GM18526 (cell line): Measurements from ENCODE around the gene GAS2L2.

Experiments
- POLR2A ChIP-seq: IDR thresholded peaks from 3 replicates; pipeline ENCODE4 v1.6.1; 2011; ENCODE audit not compliant: insufficient read length; ENCODE audit errors: extremely low read depth

Gene GAS2L2

DNA sequence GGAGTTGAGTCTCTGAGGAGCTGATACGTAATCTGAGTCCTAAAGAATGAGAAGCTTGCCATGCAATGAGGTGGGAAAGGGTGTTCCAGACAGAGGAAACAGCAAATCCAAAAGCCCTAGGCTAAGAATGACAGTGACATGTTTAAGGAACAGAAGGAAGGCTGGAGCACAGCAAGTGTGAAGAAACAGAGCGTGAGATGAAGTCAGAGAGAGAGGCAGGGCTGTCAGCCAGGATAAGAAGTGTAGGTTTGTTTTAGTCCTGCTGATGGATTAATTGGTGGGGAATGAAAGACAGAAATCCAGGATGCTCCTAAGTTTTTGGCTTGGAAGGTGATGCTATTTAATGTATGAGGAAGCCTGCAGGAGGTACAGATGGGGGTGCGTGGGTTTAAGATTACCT lies 27.9 kb upstream of the GAS2L2 start:
- TF ChIP-seq POLR2A, result no peak

DNA sequence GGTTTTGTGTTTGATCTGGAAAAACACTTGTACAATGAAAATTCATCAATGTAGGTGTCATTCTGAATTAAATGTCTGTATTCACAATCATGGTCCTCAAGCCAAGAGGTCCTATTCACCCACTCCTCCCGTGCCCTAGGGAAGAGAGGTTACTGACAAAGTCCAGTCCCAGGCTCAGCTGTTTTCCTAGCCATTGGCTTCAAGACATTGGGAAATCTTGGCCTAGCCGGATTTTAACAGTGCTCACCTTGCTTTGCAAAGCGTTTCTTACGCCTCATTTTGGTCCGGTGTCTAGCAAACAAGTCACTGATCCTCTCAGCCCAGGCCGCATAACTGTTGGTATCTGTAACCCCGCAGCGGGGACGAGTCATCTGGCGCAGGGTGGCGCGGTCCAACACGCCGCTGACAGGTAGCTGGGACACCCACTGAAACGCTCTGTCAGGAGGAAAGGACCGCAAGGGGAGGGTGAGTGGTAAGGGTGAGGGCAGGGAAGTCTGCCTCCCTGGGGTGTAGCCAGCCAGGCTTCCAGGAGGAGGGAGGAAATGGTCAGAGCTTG lies 25.7 kb upstream of the GAS2L2 start:
- TF ChIP-seq POLR2A, result no peak

DNA sequence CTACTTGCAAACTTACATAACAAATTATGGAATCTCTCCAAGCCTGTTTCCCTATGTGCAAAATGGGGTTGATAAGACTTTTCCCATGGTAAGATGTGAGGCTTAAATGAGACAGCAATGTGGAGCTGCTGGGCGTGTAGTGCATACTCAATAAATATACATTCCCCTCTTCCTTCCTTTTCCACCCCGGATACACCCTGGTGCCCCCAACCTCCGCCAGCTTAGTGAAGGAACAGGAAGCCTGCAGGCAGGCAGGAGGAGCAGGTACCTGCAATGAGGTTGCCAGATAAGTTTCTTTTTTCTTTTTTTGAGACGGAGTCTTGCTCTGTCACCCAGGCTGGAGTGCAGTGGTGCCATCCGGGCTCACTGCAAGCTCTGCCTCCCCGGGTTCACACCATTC lies 22.5 kb upstream of the GAS2L2 start:
- TF ChIP-seq POLR2A, result no peak

DNA sequence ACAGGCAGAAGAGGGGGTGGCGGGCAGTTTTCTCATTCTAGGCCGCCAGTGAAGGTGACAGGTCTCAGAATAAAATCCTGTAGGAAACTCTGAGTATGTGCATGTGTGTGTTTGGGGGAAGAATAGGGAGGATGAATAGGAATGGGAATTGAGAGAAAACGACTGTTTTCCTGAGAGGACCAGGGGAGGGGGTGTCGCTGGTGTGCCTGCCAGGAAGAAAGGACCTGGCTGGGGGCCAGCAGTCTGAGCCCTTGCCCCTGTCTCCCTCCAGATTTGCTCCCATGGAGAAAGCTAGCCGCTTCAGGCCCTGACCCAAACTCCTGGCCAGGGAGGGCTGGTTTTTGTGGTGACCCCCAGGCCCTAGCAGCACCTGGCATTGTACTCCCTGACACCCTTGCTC lies 22.0 kb upstream of the GAS2L2 start:
- no peak for TF ChIP-seq POLR2A

DNA sequence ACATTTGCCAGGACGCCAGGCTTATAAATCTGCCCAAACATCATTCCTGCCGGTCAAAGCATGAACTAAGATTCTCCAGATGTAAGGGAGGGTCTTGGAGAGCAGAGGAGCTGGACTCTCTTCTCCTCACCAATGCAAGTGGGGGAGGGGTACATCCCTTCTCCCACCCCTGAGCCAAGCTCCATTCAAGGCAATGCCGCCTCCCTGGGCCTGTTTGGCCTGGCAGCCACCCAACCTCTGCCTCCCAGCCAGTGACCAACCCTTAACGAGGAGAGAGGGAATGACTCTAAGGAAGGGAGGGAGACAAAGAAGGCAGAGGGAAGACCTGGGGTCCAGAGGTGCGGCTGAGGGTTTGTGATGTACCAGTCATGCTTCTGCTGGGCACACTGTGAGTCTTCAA lies 21.5 kb upstream of the GAS2L2 start:
- TF ChIP-seq POLR2A, result no peak

DNA sequence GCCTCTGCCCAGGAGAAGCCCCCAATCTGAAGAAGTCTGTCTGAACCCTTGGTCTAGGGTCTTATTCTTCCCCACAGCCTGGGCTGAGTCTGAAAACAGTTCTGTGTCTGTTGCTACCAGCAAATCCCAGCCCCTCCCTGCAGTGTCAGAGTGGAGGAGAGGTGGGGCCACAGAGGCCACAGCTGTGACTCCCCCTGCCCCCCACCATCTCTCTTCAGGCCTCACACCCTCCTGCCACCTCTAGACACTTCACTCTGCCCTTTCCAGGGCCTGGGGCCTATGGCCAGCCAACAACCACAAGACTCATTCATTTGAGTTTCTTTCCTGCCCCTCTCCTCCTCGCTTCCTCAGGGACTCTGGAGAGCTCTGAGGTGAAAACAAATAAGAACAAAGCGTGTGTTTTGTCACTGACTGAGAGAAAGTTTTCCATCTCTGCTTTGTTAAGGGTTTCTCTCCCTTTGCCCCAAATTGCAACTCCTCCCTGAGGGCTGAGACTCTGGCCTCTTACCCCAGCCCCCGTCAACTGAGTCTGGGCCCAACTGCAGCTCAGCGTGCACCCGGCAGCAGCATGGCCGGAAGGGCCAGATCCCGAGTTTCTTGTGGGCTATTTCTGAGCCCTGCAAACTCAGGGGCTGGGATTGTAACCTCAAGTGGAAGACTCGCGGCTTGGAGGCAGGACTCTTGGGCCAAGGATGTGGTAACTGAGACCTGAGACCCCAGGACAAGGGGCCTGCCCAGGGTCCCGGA lies 20.8 kb upstream of the GAS2L2 start:
- no peak for TF ChIP-seq POLR2A

DNA sequence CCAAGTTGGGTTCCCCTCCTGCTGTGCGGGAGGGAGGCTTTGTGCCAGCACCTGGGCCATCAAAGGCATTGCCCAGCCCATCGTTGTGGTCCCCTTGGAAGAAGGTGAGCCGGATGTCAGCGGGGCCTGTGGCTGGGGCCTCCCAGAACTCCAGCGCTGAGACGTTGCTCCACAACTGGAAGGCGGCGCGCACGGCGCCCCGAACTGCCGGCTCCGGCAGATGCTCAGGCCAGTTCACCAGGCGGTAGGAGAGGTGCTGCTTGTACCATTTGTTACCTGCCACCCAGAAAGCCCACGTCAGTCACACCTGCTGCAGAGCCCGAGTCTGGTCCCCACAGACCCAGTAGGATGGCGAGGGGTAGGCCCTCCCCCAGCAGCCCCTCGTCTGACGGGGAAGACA lies 20.1 kb upstream of the GAS2L2 start:
- TF ChIP-seq POLR2A, result no peak

DNA sequence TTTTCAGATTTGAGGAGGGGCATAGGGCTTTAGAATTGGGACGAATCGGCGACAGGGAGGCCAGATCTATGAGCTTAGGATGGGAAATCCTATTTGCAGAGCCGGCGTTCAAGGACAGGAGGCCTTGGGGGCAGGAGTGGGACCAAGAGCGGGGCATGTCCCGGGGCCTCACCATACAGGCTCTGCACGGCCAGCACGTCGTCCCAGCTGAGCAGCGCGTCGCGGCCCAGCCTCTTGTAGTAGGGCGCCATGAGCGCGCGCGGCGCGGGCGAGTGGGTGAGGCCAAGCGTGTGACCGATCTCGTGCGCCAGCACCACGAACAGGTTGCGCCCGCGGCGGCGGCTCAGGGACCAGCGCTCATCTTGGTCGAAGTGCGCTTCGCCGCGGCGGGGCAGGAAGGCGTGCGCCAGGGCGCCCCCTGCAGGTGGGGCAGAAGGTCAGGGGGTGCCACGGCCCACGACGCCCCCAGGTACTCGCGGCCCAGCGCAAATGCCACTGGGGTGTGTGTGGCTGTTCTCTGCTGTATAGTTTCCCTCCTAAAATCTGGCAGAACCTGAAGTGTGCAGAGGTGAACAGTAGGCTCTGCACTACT lies 17.0 kb upstream of the GAS2L2 start:
- no peak for TF ChIP-seq POLR2A

DNA sequence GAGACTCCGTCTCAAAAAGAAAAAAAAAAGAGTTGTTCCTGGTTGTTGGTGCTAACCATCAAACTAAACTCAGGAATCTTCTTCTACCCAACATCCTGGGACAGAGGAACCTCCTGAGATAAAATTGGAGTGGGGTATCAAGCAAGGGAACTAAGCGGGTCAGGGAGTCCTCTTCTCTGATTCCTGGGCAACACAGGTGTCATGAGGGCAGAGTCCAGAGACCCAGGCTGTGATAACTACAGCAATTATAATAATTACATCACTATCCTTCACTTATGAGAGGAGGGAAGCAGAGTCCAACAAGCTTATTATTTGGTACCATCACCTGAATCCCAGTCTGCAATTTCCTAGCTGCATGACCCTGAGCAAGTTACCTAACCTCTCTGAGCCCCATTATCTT lies 15.8 kb upstream of the GAS2L2 start:
- no peak for TF ChIP-seq POLR2A

DNA sequence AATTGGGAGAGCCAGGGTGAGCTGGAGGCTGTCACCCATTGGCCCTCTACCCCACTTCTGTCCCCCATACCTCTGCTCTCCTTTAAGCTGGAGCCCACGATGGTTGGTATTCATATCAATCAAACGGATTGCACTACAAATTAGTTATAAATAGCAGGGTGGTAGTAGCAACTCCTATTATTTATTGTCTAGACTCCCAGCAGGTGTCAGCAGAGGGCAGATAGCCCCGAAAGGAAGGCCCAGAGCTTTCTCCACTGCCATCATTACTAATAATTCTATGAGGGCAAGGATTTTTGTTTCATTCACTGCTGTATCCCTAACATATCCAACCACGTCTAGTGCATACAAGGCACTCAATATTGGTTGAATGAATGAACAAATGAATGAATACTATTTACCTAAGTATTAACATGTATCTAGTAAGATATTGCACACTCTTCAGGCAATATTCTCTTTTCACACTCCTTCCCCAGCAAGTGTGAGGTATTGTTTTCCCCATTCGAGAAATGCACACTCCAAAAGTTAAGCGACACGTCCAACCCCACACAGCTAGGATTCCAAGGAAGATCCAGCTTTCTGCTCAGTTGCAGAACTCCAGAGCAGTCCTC lies 14.0 kb upstream of the GAS2L2 start:
- no peak for TF ChIP-seq POLR2A

DNA sequence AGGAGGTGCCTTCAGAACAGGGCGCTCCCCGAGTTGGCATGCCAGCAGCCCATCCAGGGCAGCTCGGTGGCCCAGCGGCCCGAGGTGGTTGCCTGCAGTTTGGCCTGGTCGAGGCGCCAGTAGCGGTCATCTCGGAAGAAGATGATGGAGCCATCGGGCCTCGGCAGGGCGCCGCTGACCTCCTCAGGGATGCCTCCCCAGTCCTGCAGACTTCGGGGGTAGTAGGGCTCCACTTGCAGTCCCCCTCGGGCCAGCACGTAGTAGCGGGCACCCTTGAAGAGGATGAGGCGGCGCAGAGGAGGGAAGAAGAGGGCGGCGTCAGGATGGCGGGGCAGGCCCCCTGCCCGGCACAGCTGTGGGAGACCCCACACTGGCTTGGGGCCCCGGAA lies 13.4 kb upstream of the GAS2L2 start:
- TF ChIP-seq POLR2A, result no peak

DNA sequence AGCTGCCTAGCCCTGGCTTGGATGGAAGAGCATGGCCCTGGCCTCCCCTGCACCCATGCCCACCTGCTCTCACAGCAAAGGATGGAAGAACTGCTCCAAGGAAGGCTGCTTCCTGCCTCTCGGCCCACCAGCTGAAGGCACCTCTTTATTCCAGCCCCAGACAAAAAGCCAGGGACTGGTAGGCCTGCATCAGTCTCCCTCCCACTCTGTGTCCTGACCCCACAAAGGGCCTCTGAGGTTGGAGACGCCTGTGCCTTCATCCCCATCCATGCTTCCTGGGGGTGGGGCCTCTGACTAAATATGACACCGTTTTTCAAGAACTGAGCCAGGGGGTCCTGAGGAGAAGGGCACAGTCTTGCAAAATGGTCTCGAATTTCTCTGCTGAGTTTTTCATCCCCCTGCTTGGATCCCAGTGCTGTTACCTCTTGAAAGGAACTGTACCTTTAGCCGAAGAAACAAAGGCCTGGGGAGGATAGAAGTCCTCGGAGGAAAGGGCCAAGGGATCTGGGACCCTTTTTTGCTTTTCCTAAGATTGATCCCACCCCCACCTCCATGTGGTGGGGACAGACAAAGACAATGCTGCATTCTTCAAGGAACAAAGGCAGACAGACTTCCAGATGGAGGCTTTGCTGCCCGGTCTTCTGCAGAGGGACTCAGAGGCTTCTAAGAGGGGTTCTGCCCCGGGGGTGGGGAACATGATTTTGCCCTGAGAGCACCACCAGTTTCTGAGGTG lies 12.9 kb upstream of the GAS2L2 start:
- no peak for TF ChIP-seq POLR2A

DNA sequence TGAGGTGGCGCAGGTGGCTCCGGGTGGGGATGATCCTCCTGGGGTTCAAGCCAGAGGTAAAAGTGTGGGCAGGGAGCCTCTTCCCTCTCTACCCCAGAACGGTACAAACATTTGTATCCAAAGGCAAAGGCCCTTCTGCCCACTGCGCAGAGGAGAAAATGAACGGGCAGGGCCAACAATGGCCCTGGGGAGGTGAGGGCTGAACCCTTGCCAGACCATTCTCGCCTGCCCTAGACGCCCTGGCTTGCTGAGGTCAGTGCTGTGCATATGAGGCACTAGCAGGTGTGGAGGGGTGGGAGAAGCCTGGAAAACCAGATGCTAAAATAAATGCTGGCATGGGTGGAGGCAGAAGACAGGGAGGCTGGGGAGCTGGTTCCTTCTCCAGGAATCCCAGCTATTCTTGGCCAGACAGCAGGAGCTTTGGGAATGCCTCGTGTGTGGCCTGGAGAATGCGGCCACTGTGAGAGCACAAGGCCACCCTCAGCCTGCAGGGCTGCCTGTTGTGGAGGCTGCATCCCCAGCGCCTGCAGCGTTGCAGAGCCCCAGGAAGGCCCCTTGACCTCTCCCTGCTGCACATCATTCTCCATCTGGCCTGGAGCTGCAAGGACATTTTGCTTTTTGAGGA lies 12.2 kb upstream of the GAS2L2 start:
- no peak for TF ChIP-seq POLR2A

DNA sequence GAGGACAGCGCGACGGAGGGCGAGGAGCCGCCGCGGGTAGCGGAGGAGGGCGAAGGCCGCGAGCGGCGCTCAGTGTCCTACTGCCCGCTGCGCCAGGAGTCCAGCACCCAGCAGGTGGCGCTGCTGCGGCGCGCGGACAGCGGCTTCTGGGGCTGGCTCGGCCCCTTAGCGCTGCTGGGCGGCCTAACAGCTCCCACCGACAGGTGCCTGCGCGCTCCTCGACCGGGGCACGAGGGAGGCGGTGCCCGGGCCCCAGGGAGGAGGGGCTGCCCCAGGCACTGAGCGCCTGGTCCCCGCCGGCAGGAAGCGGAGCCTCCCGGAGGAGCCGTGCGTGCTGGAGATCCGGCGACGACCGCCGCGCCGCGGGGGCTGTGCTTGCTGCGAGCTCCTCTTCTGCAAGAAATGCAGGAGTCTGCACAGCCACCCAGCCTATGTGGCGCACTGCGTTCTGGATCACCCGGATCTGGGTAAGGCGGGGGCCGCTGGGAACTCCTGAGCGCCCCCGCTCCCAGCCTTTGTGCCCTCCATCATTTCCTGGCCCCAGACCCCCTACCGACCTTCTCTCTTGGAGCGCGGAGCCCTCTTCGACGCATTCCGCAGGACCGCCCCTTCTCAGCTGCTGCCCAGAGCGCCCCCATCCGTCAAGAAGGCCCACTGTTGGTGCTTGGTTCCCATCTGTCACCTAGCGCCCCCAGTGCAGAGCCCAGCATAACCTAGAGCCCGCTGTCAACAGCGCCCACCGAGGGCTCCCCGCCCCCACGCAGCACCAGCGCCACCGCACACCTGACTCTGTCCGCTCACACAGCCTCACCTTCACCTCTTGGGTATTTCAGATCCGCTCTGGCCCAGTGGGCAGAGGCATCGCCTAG lies 11.3 kb upstream of the GAS2L2 start:
- TF ChIP-seq POLR2A, result no peak
